ENCODE results near the gene NR6A1.

DNA sequence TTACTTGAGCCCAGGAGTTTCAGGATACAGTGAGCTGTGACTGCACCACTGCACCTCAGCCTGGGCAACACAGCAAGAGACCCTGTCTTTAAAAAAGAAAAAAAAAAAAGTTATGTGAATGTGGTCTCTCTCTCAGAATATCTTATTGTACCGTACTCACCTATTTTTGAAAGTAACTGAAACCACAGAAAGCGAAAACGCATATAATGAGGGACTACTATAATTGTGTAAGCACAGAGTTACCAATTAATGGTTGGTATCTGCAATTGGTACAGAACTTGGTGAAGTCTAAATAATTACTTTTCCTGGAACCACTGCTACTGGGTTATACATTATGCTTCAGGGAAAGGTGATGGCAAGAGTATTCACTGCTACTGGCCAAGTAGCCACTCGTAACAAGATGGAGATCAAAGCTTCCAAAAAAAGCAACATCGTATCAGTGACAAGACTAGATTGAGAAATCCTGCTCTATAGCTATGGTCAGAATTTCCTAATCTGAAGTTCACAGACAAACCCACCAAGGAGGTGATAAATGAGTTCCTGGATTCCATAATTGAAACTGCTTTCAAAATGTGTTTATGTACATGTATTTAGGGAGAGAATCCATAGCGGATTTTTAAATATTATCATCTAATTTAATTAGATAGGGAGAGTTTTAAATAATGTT, 82.7 kb downstream of the NR6A1 start:
- TF ChIP-seq, protein P1, sequence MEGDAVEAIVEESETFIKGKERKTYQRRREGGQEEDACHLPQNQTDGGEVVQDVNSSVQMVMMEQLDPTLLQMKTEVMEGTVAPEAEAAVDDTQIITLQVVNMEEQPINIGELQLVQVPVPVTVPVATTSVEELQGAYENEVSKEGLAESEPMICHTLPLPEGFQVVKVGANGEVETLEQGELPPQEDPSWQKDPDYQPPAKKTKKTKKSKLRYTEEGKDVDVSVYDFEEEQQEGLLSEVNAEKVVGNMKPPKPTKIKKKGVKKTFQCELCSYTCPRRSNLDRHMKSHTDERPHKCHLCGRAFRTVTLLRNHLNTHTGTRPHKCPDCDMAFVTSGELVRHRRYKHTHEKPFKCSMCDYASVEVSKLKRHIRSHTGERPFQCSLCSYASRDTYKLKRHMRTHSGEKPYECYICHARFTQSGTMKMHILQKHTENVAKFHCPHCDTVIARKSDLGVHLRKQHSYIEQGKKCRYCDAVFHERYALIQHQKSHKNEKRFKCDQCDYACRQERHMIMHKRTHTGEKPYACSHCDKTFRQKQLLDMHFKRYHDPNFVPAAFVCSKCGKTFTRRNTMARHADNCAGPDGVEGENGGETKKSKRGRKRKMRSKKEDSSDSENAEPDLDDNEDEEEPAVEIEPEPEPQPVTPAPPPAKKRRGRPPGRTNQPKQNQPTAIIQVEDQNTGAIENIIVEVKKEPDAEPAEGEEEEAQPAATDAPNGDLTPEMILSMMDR (conservative IDR thresholded peaks at IDR 0.05; ENCODE audit: low read depth in 2 of 2), result no peak
- TF ChIP-seq, protein P2, sequence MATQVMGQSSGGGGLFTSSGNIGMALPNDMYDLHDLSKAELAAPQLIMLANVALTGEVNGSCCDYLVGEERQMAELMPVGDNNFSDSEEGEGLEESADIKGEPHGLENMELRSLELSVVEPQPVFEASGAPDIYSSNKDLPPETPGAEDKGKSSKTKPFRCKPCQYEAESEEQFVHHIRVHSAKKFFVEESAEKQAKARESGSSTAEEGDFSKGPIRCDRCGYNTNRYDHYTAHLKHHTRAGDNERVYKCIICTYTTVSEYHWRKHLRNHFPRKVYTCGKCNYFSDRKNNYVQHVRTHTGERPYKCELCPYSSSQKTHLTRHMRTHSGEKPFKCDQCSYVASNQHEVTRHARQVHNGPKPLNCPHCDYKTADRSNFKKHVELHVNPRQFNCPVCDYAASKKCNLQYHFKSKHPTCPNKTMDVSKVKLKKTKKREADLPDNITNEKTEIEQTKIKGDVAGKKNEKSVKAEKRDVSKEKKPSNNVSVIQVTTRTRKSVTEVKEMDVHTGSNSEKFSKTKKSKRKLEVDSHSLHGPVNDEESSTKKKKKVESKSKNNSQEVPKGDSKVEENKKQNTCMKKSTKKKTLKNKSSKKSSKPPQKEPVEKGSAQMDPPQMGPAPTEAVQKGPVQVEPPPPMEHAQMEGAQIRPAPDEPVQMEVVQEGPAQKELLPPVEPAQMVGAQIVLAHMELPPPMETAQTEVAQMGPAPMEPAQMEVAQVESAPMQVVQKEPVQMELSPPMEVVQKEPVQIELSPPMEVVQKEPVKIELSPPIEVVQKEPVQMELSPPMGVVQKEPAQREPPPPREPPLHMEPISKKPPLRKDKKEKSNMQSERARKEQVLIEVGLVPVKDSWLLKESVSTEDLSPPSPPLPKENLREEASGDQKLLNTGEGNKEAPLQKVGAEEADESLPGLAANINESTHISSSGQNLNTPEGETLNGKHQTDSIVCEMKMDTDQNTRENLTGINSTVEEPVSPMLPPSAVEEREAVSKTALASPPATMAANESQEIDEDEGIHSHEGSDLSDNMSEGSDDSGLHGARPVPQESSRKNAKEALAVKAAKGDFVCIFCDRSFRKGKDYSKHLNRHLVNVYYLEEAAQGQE (IDR thresholded peaks at IDR 0.05; ENCODE audit: unreplicated experiment), result no peak
- no peak for TF ChIP-seq EZH2 (IDR thresholded peaks at IDR 0.05; ENCODE audit: low read depth, unreplicated experiment)
- no peak for TF ChIP-seq POLR2AphosphoS5 (IDR thresholded peaks at IDR 0.05; ENCODE audit: low read depth)
- no peak for TF ChIP-seq JUNB (IDR thresholded peaks at IDR 0.05; ENCODE audit: unreplicated experiment)
- no peak for TF ChIP-seq EZH2phosphoT487 (IDR thresholded peaks at IDR 0.05; ENCODE audit: unreplicated experiment)
- no peak for TF ChIP-seq CREB1 (CRISPR knock-in tag; IDR thresholded peaks at IDR 0.05; ENCODE audit: low read depth)
- TF ChIP-seq, protein P3, sequence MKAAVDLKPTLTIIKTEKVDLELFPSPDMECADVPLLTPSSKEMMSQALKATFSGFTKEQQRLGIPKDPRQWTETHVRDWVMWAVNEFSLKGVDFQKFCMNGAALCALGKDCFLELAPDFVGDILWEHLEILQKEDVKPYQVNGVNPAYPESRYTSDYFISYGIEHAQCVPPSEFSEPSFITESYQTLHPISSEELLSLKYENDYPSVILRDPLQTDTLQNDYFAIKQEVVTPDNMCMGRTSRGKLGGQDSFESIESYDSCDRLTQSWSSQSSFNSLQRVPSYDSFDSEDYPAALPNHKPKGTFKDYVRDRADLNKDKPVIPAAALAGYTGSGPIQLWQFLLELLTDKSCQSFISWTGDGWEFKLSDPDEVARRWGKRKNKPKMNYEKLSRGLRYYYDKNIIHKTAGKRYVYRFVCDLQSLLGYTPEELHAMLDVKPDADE (IDR thresholded peaks at IDR 0.05), result no peak
- no peak for TF ChIP-seq NANOG (IDR thresholded peaks at IDR 0.05; ENCODE audit: borderline replicate concordance)
- TF ChIP-seq ZNF331 (CRISPR knock-in tag; IDR thresholded peaks at IDR 0.05; ENCODE audit: low read depth), result no peak
- no peak for TF ChIP-seq STAT1 (IDR thresholded peaks at IDR 0.05; ENCODE audit: unreplicated experiment)
- TF ChIP-seq ZNF114 (CRISPR knock-in tag; IDR thresholded peaks at IDR 0.05), result no peak
- TF ChIP-seq, protein P4, sequence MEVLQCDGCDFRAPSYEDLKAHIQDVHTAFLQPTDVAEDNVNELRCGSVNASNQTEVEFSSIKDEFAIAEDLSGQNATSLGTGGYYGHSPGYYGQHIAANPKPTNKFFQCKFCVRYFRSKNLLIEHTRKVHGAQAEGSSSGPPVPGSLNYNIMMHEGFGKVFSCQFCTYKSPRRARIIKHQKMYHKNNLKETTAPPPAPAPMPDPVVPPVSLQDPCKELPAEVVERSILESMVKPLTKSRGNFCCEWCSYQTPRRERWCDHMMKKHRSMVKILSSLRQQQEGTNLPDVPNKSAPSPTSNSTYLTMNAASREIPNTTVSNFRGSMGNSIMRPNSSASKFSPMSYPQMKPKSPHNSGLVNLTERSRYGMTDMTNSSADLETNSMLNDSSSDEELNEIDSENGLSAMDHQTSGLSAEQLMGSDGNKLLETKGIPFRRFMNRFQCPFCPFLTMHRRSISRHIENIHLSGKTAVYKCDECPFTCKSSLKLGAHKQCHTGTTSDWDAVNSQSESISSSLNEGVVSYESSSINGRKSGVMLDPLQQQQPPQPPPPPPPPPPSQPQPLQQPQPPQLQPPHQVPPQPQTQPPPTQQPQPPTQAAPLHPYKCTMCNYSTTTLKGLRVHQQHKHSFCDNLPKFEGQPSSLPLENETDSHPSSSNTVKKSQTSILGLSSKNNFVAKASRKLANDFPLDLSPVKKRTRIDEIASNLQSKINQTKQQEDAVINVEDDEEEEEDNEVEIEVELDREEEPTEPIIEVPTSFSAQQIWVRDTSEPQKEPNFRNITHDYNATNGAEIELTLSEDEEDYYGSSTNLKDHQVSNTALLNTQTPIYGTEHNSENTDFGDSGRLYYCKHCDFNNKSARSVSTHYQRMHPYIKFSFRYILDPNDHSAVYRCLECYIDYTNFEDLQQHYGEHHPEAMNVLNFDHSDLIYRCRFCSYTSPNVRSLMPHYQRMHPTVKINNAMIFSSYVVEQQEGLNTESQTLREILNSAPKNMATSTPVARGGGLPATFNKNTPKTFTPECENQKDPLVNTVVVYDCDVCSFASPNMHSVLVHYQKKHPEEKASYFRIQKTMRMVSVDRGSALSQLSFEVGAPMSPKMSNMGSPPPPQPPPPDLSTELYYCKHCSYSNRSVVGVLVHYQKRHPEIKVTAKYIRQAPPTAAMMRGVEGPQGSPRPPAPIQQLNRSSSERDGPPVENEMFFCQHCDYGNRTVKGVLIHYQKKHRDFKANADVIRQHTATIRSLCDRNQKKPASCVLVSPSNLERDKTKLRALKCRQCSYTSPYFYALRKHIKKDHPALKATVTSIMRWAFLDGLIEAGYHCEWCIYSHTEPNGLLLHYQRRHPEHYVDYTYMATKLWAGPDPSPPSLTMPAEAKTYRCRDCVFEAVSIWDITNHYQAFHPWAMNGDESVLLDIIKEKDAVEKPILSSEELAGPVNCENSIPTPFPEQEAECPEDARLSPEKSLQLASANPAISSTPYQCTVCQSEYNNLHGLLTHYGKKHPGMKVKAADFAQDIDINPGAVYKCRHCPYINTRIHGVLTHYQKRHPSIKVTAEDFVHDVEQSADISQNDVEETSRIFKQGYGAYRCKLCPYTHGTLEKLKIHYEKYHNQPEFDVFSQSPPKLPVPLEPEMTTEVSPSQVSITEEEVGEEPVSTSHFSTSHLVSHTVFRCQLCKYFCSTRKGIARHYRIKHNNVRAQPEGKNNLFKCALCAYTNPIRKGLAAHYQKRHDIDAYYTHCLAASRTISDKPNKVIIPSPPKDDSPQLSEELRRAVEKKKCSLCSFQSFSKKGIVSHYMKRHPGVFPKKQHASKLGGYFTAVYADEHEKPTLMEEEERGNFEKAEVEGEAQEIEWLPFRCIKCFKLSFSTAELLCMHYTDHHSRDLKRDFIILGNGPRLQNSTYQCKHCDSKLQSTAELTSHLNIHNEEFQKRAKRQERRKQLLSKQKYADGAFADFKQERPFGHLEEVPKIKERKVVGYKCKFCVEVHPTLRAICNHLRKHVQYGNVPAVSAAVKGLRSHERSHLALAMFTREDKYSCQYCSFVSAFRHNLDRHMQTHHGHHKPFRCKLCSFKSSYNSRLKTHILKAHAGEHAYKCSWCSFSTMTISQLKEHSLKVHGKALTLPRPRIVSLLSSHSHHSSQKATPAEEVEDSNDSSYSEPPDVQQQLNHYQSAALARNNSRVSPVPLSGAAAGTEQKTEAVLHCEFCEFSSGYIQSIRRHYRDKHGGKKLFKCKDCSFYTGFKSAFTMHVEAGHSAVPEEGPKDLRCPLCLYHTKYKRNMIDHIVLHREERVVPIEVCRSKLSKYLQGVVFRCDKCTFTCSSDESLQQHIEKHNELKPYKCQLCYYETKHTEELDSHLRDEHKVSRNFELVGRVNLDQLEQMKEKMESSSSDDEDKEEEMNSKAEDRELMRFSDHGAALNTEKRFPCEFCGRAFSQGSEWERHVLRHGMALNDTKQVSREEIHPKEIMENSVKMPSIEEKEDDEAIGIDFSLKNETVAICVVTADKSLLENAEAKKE (CRISPR knock-in tag; IDR thresholded peaks at IDR 0.05), result no peak
